Natural killer cell (primary cell): ENCODE data around the gene CFAP43. TPM values are rescaled to one million over a fixed set of nuclear protein-coding genes. Genes with fewer than 3 reads are reported as not detected.
A peak's percentile ranks its signal among the peaks of the same experiment; 100 is the strongest.

Source experiments
- ATAC-seq, 3 donors: fragments of 150-1000 bp in 2 of 3; fragments of 200-7000 bp in 1 of 3; cut with Tn5 transposase; 1 replicate in 1 of 3; 2 replicates in 2 of 3; pipeline ENCODE4 v1.10.0; 2021; ENCODE audit warnings: mild to moderate bottlenecking in 2 of 3, moderate library complexity in 2 of 3
- DNase-seq, 2 donors: peaks; one replicate each; pipeline versions ENCODE4 v3.0.0 to v3.0.0-alpha.2; 2013 to 2021; ENCODE audit warnings: mixed read lengths in 1 of 2
- H3K27ac ChIP-seq: one replicate; pipeline ENCODE4 v1.5.1; 2013; ENCODE audit warnings: mild to moderate bottlenecking, low read length
- H3K27me3 ChIP-seq: one replicate; pipeline ENCODE4 v1.6.1; 2013; ENCODE audit warnings: low read length; ENCODE audit not compliant: control insufficient read depth, insufficient read depth
- H3K36me3 ChIP-seq: one replicate; pipeline ENCODE4 v1.6.1; 2013; ENCODE audit warnings: low read length; ENCODE audit not compliant: control insufficient read depth, insufficient read depth
- H3K4me1 ChIP-seq: one replicate; pipeline ENCODE4 v1.6.1; 2013; ENCODE audit warnings: low read length; ENCODE audit not compliant: control insufficient read depth, insufficient read depth
- H3K4me3 ChIP-seq: one replicate; pipeline ENCODE4 v1.5.1; 2013; ENCODE audit warnings: low read length
- H3K9me3 ChIP-seq: one replicate; pipeline ENCODE4 v1.6.1; 2013; ENCODE audit warnings: low read length; ENCODE audit not compliant: control insufficient read depth, insufficient read depth
- H3K27ac Mint-ChIP-seq, 2 donors: one replicate each; pipeline ENCODE4 v1.8.0; 2022; ENCODE audit warnings: mild to moderate bottlenecking in 2 of 2, mixed read lengths in 2 of 2, moderate library complexity in 1 of 2
- H3K27me3 Mint-ChIP-seq, 2 donors: one replicate each; pipeline ENCODE4 v1.8.0; 2022; ENCODE audit warnings: low read depth in 2 of 2, mixed read lengths in 2 of 2
- H3K36me3 Mint-ChIP-seq: one replicate; pipeline ENCODE4 v1.8.0; 2022; ENCODE audit warnings: mixed read lengths
- H3K4me1 Mint-ChIP-seq, 2 donors: one replicate each; pipeline ENCODE4 v1.8.0; 2022; ENCODE audit warnings: mixed read lengths in 2 of 2
- H3K4me3 Mint-ChIP-seq: one replicate; pipeline ENCODE4 v1.8.0; 2022; ENCODE audit warnings: mild to moderate bottlenecking, moderate library complexity, mixed read lengths
- H3K9me3 Mint-ChIP-seq, 2 donors: one replicate each; pipeline ENCODE4 v1.8.0; 2022; ENCODE audit warnings: mixed read lengths in 2 of 2
- CTCF ChIP-seq: fragments of 200-600 bp; IDR thresholded peaks from one replicate; pipeline ENCODE4 v1.8.0; 2022; ENCODE audit warnings: antibody characterized with exemption
- WGBS: methylation state at CpG from one replicate; pipeline ENCODE4 v1.1.7; 2013; ENCODE audit warnings: missing lambda C conversion rate; ENCODE audit not compliant: insufficient coverage; 5-methylcytosine and 5-hydroxymethylcytosine counted together
- intact Hi-C: fragments of 100-400 bp; cut with micrococcal nuclease; formaldehyde crosslinking; loops from one replicate; pipeline ENCODE4 v1.14.2; 2022
- total RNA-seq, 4 donors: library from RNA; stranded (reverse); fragments of 120-200 nt in 1 of 4; gene quantifications; one replicate each; pipeline versions ENCODE4 v1.2.3 to v1.2.4, GENCODE V29; 2013 to 2022

Gene CFAP43
- total RNA-seq, 3 donors from 2014 or later (not counting 1 experiment from before 2014, with no cell fraction given), result 0.16 TPM; not detected in 2

GRCh38 chr10:104255311-104255981 is 23.3 kb upstream of the CFAP43 start:
- peak overlapping the region; percentile 90 to 96 for H3K27ac Mint-ChIP-seq
- Histone ChIP-seq H3K4me1 (peaks cover 12% of the 10 kb centered on the region), H3K4me3 (peak overlapping the region; percentile 77), H3K36me3 (peaks cover 27% of the 10 kb centered on the region), H3K27me3 (no peaks in the 10 kb centered on the region), H3K27ac (peak overlapping the region; percentile 79), H3K9me3 (no peaks in the 10 kb centered on the region)
- peaks cover 6% of the 10 kb centered on the region for H3K36me3 Mint-ChIP-seq
- no peak for TF ChIP-seq CTCF
- H3K27me3 Mint-ChIP-seq, result peaks cover 4% of the 10 kb centered on the region in 2 donors
- peaks cover 60% of the 10 kb centered on the region in 2 donors for H3K4me1 Mint-ChIP-seq
- intact Hi-C loops, result no loop called here
- H3K4me3 Mint-ChIP-seq, result peak overlapping the region; percentile 97
- ATAC-seq (peak; percentile 36 to 57 (median 48)), DNase-seq (peak in 1 of 2 donors; percentile 50)
- WGBS, result under 1% methylated on average over 11 of the region's 12 CpGs
- no peaks in the 10 kb centered on the region for H3K9me3 Mint-ChIP-seq

- Mint-ChIP-seq H3K27me3 (peaks cover 11 to 12% of the 10 kb centered on the region in 2 donors), H3K4me1 (peaks cover 52% of the 10 kb centered on the region in 2 donors), H3K36me3 (no peaks in the 10 kb centered on the region), H3K27ac (peak within 1 kb of the TSS; percentile 90 to 96), H3K4me3 (peak within 1 kb of the TSS; percentile 97), H3K9me3 (no peaks in the 10 kb centered on the region)
- DNase-seq, result peak; percentile 41 to 74
- peaks cover 20% of the 10 kb centered on the region for H3K36me3 ChIP-seq
- H3K27ac ChIP-seq, result peak within 1 kb of the TSS; percentile 79
- under 1% methylated on average over 69 of the region's 69 CpGs for WGBS
- TF ChIP-seq CTCF, result no peak
- ATAC-seq, result peak; percentile 48 to 69 (median 64)
- no peaks in the 10 kb centered on the region for H3K9me3 ChIP-seq
- peak within 1 kb of the TSS; percentile 77 for H3K4me3 ChIP-seq
- intact Hi-C loops, result no loop called here
- peaks cover 12% of the 10 kb centered on the region for H3K4me1 ChIP-seq
- H3K27me3 ChIP-seq, result no peaks in the 10 kb centered on the region
These were observed 22.5 kb upstream of the CFAP43 start, which contains the start of gene GSTO1 for GRCh38 chr10:104254493-104255310. GSTO1 (plus strand) TSS chr10:104254892; CDS start chr10:104254929, 37 bp downstream.

GRCh38 chr10:104253606-104254410 is 21.6 kb upstream of the CFAP43 start:
- no peaks in the 10 kb centered on the region for H3K9me3 Mint-ChIP-seq
- TF ChIP-seq CTCF, result no peak
- DNase-seq (no peak), ATAC-seq (no peak)
- H3K4me1 Mint-ChIP-seq, result peaks cover 44 to 45% of the 10 kb centered on the region in 2 donors
- H3K4me1 ChIP-seq, result peaks cover 12% of the 10 kb centered on the region
- intact Hi-C loops, result no loop called here
- H3K9me3 ChIP-seq, result no peaks in the 10 kb centered on the region
- peak overlapping the region; percentile 79 for H3K27ac ChIP-seq
- peak overlapping the region; percentile 90 to 96 for H3K27ac Mint-ChIP-seq
- peaks cover 11% of the 10 kb centered on the region for H3K36me3 ChIP-seq
- no peaks in the 10 kb centered on the region for H3K27me3 ChIP-seq
- H3K4me3 Mint-ChIP-seq, result peak overlapping the region; percentile 97
- WGBS, result 84% methylated on average over 10 of the region's 10 CpGs
- H3K36me3 Mint-ChIP-seq, result no peaks in the 10 kb centered on the region
- peaks cover 15 to 20% of the 10 kb centered on the region in 2 donors for H3K27me3 Mint-ChIP-seq
- peak overlapping the region; percentile 77 for H3K4me3 ChIP-seq
